ENCODE measurements around the gene PCA3. TPM values are rescaled to one million over a fixed set of nuclear protein-coding genes. Genes with fewer than 3 reads are reported as not detected.

Gene PCA3
- polyA plus RNA-seq, 1 of the 3 experiments (the other 2 are of a cell fraction): 0.21 TPM

- H3K4me2 ChIP-seq: 0 out of 2 replicates have a peak overlapping the region, but pooled peaks have one; percentile 31
- H3K36me3 ChIP-seq (replicated peaks in 1 of 2; ENCODE audit: control insufficient read depth in 1 of 2, insufficient read depth in 2 of 2, low read length in 1 of 2): no peaks in the 10 kb centered on the region
- no peaks in the 10 kb centered on the region for H4K20me1 ChIP-seq (ENCODE audit: insufficient read depth)
- H3F3A ChIP-seq (replicated peaks; ENCODE audit: insufficient read depth): no peaks in the 10 kb centered on the region
- CTCF ChIA-PET: interaction anchor here (1.3 kb wide), 1 partner anchor 241 kb away, joined by 3 read pairs; no protein-coding TSS in a partner anchor
- WGBS (ENCODE audit: low lambda C conversion rate): 5% methylated on average over 6 of the region's 6 CpGs
- H3K4me3 ChIP-seq (ENCODE audit: low read depth in 2 of 2, low read length in 1 of 2): peak overlapping the region in 1 of 2 experiments; percentile 13; a peak in 1 of 4 replicates
- DNase-seq: peak; percentile 19
- peaks cover 47% of the 10 kb centered on the region for H3K27me3 ChIP-seq (ENCODE audit: insufficient read depth)
- POLR2A ChIA-PET: no interaction called here
- no peak overlapping the region for H3K27ac ChIP-seq (ENCODE audit: low read depth in 2 of 2, low read length in 1 of 2)
- H3K9me2 ChIP-seq: no peaks in the 10 kb centered on the region
- H3K79me2 ChIP-seq (ENCODE audit: insufficient read depth): no peaks in the 10 kb centered on the region
- H3K9ac ChIP-seq: no peak overlapping the region
- H3K9me3 ChIP-seq: no peaks in the 10 kb centered on the region
- no peaks in the 10 kb centered on the region for H3K4me1 ChIP-seq (ENCODE audit: control insufficient read depth in 1 of 2, insufficient read depth in 2 of 2, low read depth in 1 of 2, low read length in 1 of 2)
- TF ChIP-seq PBX3 (IDR thresholded peaks at IDR 0.05): no peak
- TF ChIP-seq JUND (IDR thresholded peaks at IDR 0.05): no peak
- TF ChIP-seq MEF2A (IDR thresholded peaks at IDR 0.05; ENCODE audit: borderline replicate concordance, low read depth): no peak
- TF ChIP-seq, protein P1, sequence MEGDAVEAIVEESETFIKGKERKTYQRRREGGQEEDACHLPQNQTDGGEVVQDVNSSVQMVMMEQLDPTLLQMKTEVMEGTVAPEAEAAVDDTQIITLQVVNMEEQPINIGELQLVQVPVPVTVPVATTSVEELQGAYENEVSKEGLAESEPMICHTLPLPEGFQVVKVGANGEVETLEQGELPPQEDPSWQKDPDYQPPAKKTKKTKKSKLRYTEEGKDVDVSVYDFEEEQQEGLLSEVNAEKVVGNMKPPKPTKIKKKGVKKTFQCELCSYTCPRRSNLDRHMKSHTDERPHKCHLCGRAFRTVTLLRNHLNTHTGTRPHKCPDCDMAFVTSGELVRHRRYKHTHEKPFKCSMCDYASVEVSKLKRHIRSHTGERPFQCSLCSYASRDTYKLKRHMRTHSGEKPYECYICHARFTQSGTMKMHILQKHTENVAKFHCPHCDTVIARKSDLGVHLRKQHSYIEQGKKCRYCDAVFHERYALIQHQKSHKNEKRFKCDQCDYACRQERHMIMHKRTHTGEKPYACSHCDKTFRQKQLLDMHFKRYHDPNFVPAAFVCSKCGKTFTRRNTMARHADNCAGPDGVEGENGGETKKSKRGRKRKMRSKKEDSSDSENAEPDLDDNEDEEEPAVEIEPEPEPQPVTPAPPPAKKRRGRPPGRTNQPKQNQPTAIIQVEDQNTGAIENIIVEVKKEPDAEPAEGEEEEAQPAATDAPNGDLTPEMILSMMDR (IDR thresholded peaks at IDR 0.05): peak; percentile 42
- TF ChIP-seq RXRA (IDR thresholded peaks at IDR 0.05; ENCODE audit: borderline replicate concordance, low read depth): no peak
- peak; percentile 42 for TF ChIP-seq RAD21 (IDR thresholded peaks at IDR 0.05; ENCODE audit: low read length)
- no peak for TF ChIP-seq GATA2 (CRISPR knock-in tag; IDR thresholded peaks at IDR 0.05)
- 0 out of 2 replicates have a peak overlapping the region, but pooled peaks have one; percentile 50 for H2AFZ ChIP-seq (ENCODE audit: low read depth)
These were observed 8.0 kb upstream of the PCA3 start for GRCh38 chr9:76756268-76756640.

GRCh38 chr9:76756941-76757673 is 7.1 kb upstream of the PCA3 start:
- DNase-seq: no peak
- 27% methylated on average over 3 of the region's 3 CpGs for WGBS (ENCODE audit: low lambda C conversion rate)
- Histone ChIP-seq H3K27ac (ENCODE audit: low read depth in 2 of 2, low read length in 1 of 2) (no peak overlapping the region), H3K4me2 (no peak overlapping the region), H3K27me3 (ENCODE audit: insufficient read depth) (peaks cover 47% of the 10 kb centered on the region), H3F3A (replicated peaks; ENCODE audit: insufficient read depth) (no peaks in the 10 kb centered on the region), H3K9ac (no peak overlapping the region), H2AFZ (ENCODE audit: low read depth) (no peak overlapping the region), H4K20me1 (ENCODE audit: insufficient read depth) (no peaks in the 10 kb centered on the region), H3K9me2 (no peaks in the 10 kb centered on the region), H3K36me3 (replicated peaks in 1 of 2; ENCODE audit: control insufficient read depth in 1 of 2, insufficient read depth in 2 of 2, low read length in 1 of 2) (no peaks in the 10 kb centered on the region), H3K4me1 (ENCODE audit: control insufficient read depth in 1 of 2, insufficient read depth in 2 of 2, low read depth in 1 of 2, low read length in 1 of 2) (no peaks in the 10 kb centered on the region), H3K9me3 (no peaks in the 10 kb centered on the region), H3K4me3 (ENCODE audit: low read depth in 2 of 2, low read length in 1 of 2) (no peak overlapping the region), H3K79me2 (ENCODE audit: insufficient read depth) (no peaks in the 10 kb centered on the region)
- POLR2A ChIA-PET: no interaction called here
- TF ChIP-seq JUND (IDR thresholded peaks at IDR 0.05) (no peak), EZH2phosphoT487 (IDR thresholded peaks at IDR 0.05; ENCODE audit: borderline replicate concordance, low read depth) (no peak), MXI1 (IDR thresholded peaks at IDR 0.05; ENCODE audit: low read depth, low read length) (no peak), NFIC (IDR thresholded peaks at IDR 0.05; ENCODE audit: borderline replicate concordance) (no peak), GATA2 (CRISPR knock-in tag; IDR thresholded peaks at IDR 0.05) (no peak), TEAD4 (IDR thresholded peaks at IDR 0.05; ENCODE audit: borderline replicate concordance, insufficient read depth) (no peak), RXRA (IDR thresholded peaks at IDR 0.05; ENCODE audit: borderline replicate concordance, low read depth) (no peak), FOXJ3 (CRISPR knock-in tag; IDR thresholded peaks at IDR 0.05) (no peak), POLR2AphosphoS5 (IDR thresholded peaks at IDR 0.05; ENCODE audit: low read depth, low read length) (no peak), MAX (IDR thresholded peaks at IDR 0.05; ENCODE audit: low read depth) (no peak)
- TF ChIP-seq, protein P2, sequence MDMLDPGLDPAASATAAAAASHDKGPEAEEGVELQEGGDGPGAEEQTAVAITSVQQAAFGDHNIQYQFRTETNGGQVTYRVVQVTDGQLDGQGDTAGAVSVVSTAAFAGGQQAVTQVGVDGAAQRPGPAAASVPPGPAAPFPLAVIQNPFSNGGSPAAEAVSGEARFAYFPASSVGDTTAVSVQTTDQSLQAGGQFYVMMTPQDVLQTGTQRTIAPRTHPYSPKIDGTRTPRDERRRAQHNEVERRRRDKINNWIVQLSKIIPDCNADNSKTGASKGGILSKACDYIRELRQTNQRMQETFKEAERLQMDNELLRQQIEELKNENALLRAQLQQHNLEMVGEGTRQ (IDR thresholded peaks at IDR 0.05; ENCODE audit: borderline replicate concordance, low read depth, low read length): no peak
- CTCF ChIA-PET: interaction anchor here (0.7 to 1.3 kb wide), 2 partner anchors 212 to 240 kb away, joined by 3 read pairs; no protein-coding TSS in a partner anchor

All from SK-N-SH (cell line).